ENCODE measurements around the gene LGI4. TPM values are rescaled to one million over a fixed set of nuclear protein-coding genes. Genes with fewer than 3 reads are reported as not detected.

LGI4 gene
- total RNA-seq, 1 experiment from 2014 or later = 0.32 TPM

GRCh38 chr19:35100588-35101533, 34.0 kb downstream of the LGI4 start:
- H3K4me1 ChIP-seq (ENCODE audit: control insufficient read depth in 1 of 2, insufficient read depth in 2 of 2, low read length in 2 of 2) = no peaks in the 10 kb centered on the region
- intact Hi-C loops (cut with micrococcal nuclease) = no loop called here
- no peak overlapping the region for H3K4me2 ChIP-seq (ENCODE audit: low read length)
- POLR2A ChIA-PET = no interaction called here
- DNase-seq (ENCODE audit: low read depth, low spot score) (no peak), ATAC-seq (no peak)
- RAD21 ChIA-PET (ENCODE audit: low non-redundant PET in 1 of 2, low total read pairs in 2 of 2, uncharacterized antibody in 2 of 2, unreplicated experiment in 2 of 2) = no interaction called here
- no peaks in the 10 kb centered on the region for H4K20me1 ChIP-seq (ENCODE audit: insufficient read depth)
- CTCF ChIA-PET = interaction anchor here (1.5 kb wide), 1 partner anchor 40 kb away, joined by 3 read pairs; no protein-coding TSS in a partner anchor
- TF ChIP-seq TCF7L2 (IDR thresholded peaks at IDR 0.05; ENCODE audit: borderline replicate concordance, extremely low read depth, insufficient read depth, insufficient read length) (no peak), SRF (IDR thresholded peaks at IDR 0.05; ENCODE audit: low read depth) (no peak)
- no peak overlapping the region for H3K9ac ChIP-seq (ENCODE audit: low read length)
- no peak overlapping the region for H3K4me3 ChIP-seq (replicated peaks in 1 of 2; ENCODE audit: low read depth in 1 of 2, low read length in 2 of 2)
- H2AFZ ChIP-seq (ENCODE audit: low read depth, low read length, poor library complexity, severe bottlenecking) = no peak overlapping the region
- no peak overlapping the region for H3K27ac ChIP-seq (ENCODE audit: low read depth, low read length)
- no TSS peak for BruUV-seq (replicated peaks)
- H3K9me3 ChIP-seq (ENCODE audit: control insufficient read depth in 1 of 2, insufficient read depth in 1 of 2, low read depth in 1 of 2, low read length in 2 of 2) = peaks cover 0 to 6% of the 10 kb centered on the region in 2 experiments; a peak in 1 of 4 replicates
- no peaks in the 10 kb centered on the region for H3K36me3 ChIP-seq (ENCODE audit: control insufficient read depth in 1 of 2, insufficient read depth in 2 of 2, low read length in 2 of 2)
- no peaks in the 10 kb centered on the region for H3K9me2 ChIP-seq (ENCODE audit: insufficient read depth)
- no peaks in the 10 kb centered on the region for H3K79me2 ChIP-seq (ENCODE audit: insufficient read depth, low read length)
- no peaks in the 10 kb centered on the region for H3K27me3 ChIP-seq (ENCODE audit: insufficient read depth, low read length)

DNA sequence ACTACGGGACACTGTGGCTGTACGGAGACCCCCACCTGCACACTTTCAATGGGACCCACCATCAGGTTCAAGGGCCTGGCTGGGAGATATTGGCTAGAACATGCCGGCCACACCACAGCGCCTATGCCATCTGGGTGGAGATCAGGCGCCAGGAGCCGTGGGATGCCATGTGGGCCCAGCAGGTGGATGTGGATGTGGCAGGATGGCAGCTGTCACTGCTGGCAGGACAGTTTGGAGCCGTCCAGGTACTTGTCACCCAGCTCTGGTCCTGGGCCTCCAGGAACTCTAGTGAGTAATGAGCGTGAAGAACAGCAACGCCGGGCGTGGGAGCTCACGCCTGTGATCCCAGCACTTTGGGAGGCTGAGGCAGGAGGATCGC, 35.0 kb downstream of the LGI4 start:
- Histone ChIP-seq H3K27me3 (ENCODE audit: insufficient read depth, low read length) (no peaks in the 10 kb centered on the region), H4K20me1 (ENCODE audit: insufficient read depth) (no peaks in the 10 kb centered on the region), H3K27ac (ENCODE audit: low read depth, low read length) (no peak overlapping the region), H3K36me3 (ENCODE audit: control insufficient read depth in 1 of 2, insufficient read depth in 2 of 2, low read length in 2 of 2) (no peaks in the 10 kb centered on the region), H3K4me3 (replicated peaks in 1 of 2; ENCODE audit: low read depth in 1 of 2, low read length in 2 of 2) (no peak overlapping the region), H3K4me1 (ENCODE audit: control insufficient read depth in 1 of 2, insufficient read depth in 2 of 2, low read length in 2 of 2) (no peaks in the 10 kb centered on the region), H3K9me3 (ENCODE audit: control insufficient read depth in 1 of 2, insufficient read depth in 1 of 2, low read depth in 1 of 2, low read length in 2 of 2) (no peaks in the 10 kb centered on the region), H2AFZ (ENCODE audit: low read depth, low read length, poor library complexity, severe bottlenecking) (no peak overlapping the region), H3K9ac (ENCODE audit: low read length) (no peak overlapping the region), H3K9me2 (ENCODE audit: insufficient read depth) (no peaks in the 10 kb centered on the region), H3K79me2 (ENCODE audit: insufficient read depth, low read length) (no peaks in the 10 kb centered on the region), H3K4me2 (ENCODE audit: low read length) (no peak overlapping the region)
- CTCF ChIA-PET = interaction anchor here (1.5 kb wide), 1 partner anchor 41 kb away, joined by 3 read pairs; no protein-coding TSS in a partner anchor
- DNase-seq (ENCODE audit: low read depth, low spot score) (no peak), ATAC-seq (no peak)
- intact Hi-C loops (cut with micrococcal nuclease) = no loop called here
- BruUV-seq (replicated peaks) = no TSS peak
- POLR2A ChIA-PET = no interaction called here
- RAD21 ChIA-PET (ENCODE audit: low non-redundant PET in 1 of 2, low total read pairs in 2 of 2, uncharacterized antibody in 2 of 2, unreplicated experiment in 2 of 2) = no interaction called here
- no peak for TF ChIP-seq POLR2A (IDR thresholded peaks at IDR 0.05; ENCODE audit: borderline replicate concordance, extremely low read depth, insufficient read depth, insufficient read length)
- no peak for TF ChIP-seq ATF3 (IDR thresholded peaks at IDR 0.05)
- no peak for TF ChIP-seq MAX (IDR thresholded peaks at IDR 0.05)
- TF ChIP-seq, protein P1, sequence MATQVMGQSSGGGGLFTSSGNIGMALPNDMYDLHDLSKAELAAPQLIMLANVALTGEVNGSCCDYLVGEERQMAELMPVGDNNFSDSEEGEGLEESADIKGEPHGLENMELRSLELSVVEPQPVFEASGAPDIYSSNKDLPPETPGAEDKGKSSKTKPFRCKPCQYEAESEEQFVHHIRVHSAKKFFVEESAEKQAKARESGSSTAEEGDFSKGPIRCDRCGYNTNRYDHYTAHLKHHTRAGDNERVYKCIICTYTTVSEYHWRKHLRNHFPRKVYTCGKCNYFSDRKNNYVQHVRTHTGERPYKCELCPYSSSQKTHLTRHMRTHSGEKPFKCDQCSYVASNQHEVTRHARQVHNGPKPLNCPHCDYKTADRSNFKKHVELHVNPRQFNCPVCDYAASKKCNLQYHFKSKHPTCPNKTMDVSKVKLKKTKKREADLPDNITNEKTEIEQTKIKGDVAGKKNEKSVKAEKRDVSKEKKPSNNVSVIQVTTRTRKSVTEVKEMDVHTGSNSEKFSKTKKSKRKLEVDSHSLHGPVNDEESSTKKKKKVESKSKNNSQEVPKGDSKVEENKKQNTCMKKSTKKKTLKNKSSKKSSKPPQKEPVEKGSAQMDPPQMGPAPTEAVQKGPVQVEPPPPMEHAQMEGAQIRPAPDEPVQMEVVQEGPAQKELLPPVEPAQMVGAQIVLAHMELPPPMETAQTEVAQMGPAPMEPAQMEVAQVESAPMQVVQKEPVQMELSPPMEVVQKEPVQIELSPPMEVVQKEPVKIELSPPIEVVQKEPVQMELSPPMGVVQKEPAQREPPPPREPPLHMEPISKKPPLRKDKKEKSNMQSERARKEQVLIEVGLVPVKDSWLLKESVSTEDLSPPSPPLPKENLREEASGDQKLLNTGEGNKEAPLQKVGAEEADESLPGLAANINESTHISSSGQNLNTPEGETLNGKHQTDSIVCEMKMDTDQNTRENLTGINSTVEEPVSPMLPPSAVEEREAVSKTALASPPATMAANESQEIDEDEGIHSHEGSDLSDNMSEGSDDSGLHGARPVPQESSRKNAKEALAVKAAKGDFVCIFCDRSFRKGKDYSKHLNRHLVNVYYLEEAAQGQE (IDR thresholded peaks at IDR 0.05; ENCODE audit: low read depth) = no peak
- TF ChIP-seq ZFX (IDR thresholded peaks at IDR 0.05) = no peak
- TF ChIP-seq, protein P2, sequence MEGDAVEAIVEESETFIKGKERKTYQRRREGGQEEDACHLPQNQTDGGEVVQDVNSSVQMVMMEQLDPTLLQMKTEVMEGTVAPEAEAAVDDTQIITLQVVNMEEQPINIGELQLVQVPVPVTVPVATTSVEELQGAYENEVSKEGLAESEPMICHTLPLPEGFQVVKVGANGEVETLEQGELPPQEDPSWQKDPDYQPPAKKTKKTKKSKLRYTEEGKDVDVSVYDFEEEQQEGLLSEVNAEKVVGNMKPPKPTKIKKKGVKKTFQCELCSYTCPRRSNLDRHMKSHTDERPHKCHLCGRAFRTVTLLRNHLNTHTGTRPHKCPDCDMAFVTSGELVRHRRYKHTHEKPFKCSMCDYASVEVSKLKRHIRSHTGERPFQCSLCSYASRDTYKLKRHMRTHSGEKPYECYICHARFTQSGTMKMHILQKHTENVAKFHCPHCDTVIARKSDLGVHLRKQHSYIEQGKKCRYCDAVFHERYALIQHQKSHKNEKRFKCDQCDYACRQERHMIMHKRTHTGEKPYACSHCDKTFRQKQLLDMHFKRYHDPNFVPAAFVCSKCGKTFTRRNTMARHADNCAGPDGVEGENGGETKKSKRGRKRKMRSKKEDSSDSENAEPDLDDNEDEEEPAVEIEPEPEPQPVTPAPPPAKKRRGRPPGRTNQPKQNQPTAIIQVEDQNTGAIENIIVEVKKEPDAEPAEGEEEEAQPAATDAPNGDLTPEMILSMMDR (IDR thresholded peaks at IDR 0.05 in 2 of 3, conservative IDR thresholded peaks at IDR 0.05 in 1 of 3; ENCODE audit: borderline replicate concordance in 1 of 3, insufficient read depth in 1 of 3, low read depth in 2 of 3, low read length in 2 of 3) = no peak
- no peak for TF ChIP-seq TCF7L2 (IDR thresholded peaks at IDR 0.05; ENCODE audit: borderline replicate concordance, extremely low read depth, insufficient read depth, insufficient read length)
- no peak for TF ChIP-seq CEBPB (IDR thresholded peaks at IDR 0.05; ENCODE audit: low read depth)
- no peak for TF ChIP-seq SP1 (IDR thresholded peaks at IDR 0.05; ENCODE audit: low read depth)
- TF ChIP-seq JUND (IDR thresholded peaks at IDR 0.05) = no peak
- no peak for TF ChIP-seq EGR1 (IDR thresholded peaks at IDR 0.05; ENCODE audit: low read depth)
- TF ChIP-seq SRF (IDR thresholded peaks at IDR 0.05; ENCODE audit: low read depth) = no peak
- no peak for TF ChIP-seq POLR2AphosphoS5 (IDR thresholded peaks at IDR 0.05; ENCODE audit: low read depth, low read length)
